Left lobe of liver (tissue), 2 donors: Measurements from ENCODE around the gene MATN1. TPM values are rescaled to one million over a fixed set of nuclear protein-coding genes. Genes with fewer than 3 reads are reported as not detected.

Experiments used
- ATAC-seq: fragments of 200-7000 bp; cut with Tn5 transposase; one replicate; pipeline ENCODE4 v1.9.1; 2020; ENCODE audit warnings: mild to moderate bottlenecking, moderate library complexity
- DNase-seq: peaks from one replicate; pipeline ENCODE4 v3.0.0-alpha.2; 2020; ENCODE audit warnings: low spot score
- total RNA-seq: library from RNA; stranded (reverse); gene quantifications from one replicate; pipeline ENCODE4 v1.2.1, GENCODE V29; 2021
- donor health status: DM: no; HTN: no; CAD: no; lungs with moderate emphysema.
- donor health status: DM: no; HTN: yes; CAD: no.

Gene MATN1
- total RNA-seq, 1 donor from 2014 or later = not detected

- ATAC-seq = no peak
- no peak for DNase-seq
Measured at GRCh38 chr1:30758121-30758688, 34.8 kb upstream of the MATN1 start.

GRCh38 chr1:30757352-30758120 lies 34.2 kb upstream of the MATN1 start, which contains the start of gene LAPTM5:
Gene LAPTM5, minus strand, starts transcription at chr1:30757774. Its CDS starts 29 bp downstream, at chr1:30757745.
- ATAC-seq (peak; percentile 63), DNase-seq (peak; percentile 61)

GRCh38 chr1:30756545-30757351 lies 33.4 kb upstream of the MATN1 start:
- DNase-seq = peak; percentile 58

GRCh38 chr1:30756206-30756544 lies 32.8 kb upstream of the MATN1 start:
- ATAC-seq (no peak), DNase-seq (no peak)

More at GRCh38 chr1:30756545-30757351, 33.4 kb upstream of the MATN1 start:
- peak; percentile 64 for ATAC-seq

GRCh38 chr1:30755746-30756145 lies 32.4 kb upstream of the MATN1 start:
- DNase-seq (no peak), ATAC-seq (no peak)

GRCh38 chr1:30755334-30755733 lies 31.9 kb upstream of the MATN1 start:
- ATAC-seq = no peak

GRCh38 chr1:30754684-30755171 lies 31.3 kb upstream of the MATN1 start:
- no peak for DNase-seq
- no peak for ATAC-seq

More at GRCh38 chr1:30755334-30755733, 31.9 kb upstream of the MATN1 start:
- DNase-seq = no peak

GRCh38 chr1:30753660-30754123 lies 30.3 kb upstream of the MATN1 start:
- DNase-seq = no peak
- no peak for ATAC-seq

GRCh38 chr1:30753118-30753517 lies 29.7 kb upstream of the MATN1 start:
- ATAC-seq (no peak), DNase-seq (no peak)

- ATAC-seq (no peak), DNase-seq (no peak)
Measured at GRCh38 chr1:30752651-30752908, 29.2 kb upstream of the MATN1 start.

GRCh38 chr1:30751830-30752650 lies 28.7 kb upstream of the MATN1 start:
- ATAC-seq (no peak), DNase-seq (no peak)

GRCh38 chr1:30750731-30751291 lies 27.4 kb upstream of the MATN1 start:
- DNase-seq (no peak), ATAC-seq (no peak)

GRCh38 chr1:30749691-30750583 lies 26.6 kb upstream of the MATN1 start:
- no peak for DNase-seq
- ATAC-seq = no peak

GRCh38 chr1:30748699-30749401 lies 25.5 kb upstream of the MATN1 start:
- ATAC-seq = no peak
- no peak for DNase-seq

- DNase-seq (no peak), ATAC-seq (no peak)
Measured at GRCh38 chr1:30748098-30748698, 24.8 kb upstream of the MATN1 start.

- DNase-seq (no peak), ATAC-seq (peak; percentile 8)
Measured at GRCh38 chr1:30747033-30748008, 23.9 kb upstream of the MATN1 start.
